ENCODE results near the gene HEXIM1. TPM values are rescaled to one million over a fixed set of nuclear protein-coding genes. Genes with fewer than 3 reads are reported as not detected.

Gene HEXIM1
- total RNA-seq, 1 donor from 2014 or later: 20.0 TPM

GRCh38 chr17:45139533-45139920 lies 8.7 kb upstream of the HEXIM1 start:
- no peak for DNase-seq (ENCODE audit: low read depth)
- TF ChIP-seq CTCF (IDR thresholded peaks at IDR 0.05; ENCODE audit: insufficient read depth, low read length, poor library complexity, severe bottlenecking): no peak
- no peaks in the 10 kb centered on the region for H3K27me3 ChIP-seq (ENCODE audit: control insufficient read depth, insufficient read depth, low read length)
- H3K4me3 ChIP-seq (ENCODE audit: low read depth, low read length): no peak overlapping the region
- H3K36me3 ChIP-seq (ENCODE audit: control insufficient read depth, insufficient read depth, low read length): no peaks in the 10 kb centered on the region

GRCh38 chr17:45143094-45143670 lies 5.1 kb upstream of the HEXIM1 start:
- no peaks in the 10 kb centered on the region for H3K36me3 ChIP-seq (ENCODE audit: control insufficient read depth, insufficient read depth, low read length)
- DNase-seq (ENCODE audit: low read depth): no peak
- no peak for TF ChIP-seq CTCF (IDR thresholded peaks at IDR 0.05; ENCODE audit: insufficient read depth, low read length, poor library complexity, severe bottlenecking)
- H3K27me3 ChIP-seq (ENCODE audit: control insufficient read depth, insufficient read depth, low read length): no peaks in the 10 kb centered on the region
- H3K4me3 ChIP-seq (ENCODE audit: low read depth, low read length): no peak overlapping the region

- Histone ChIP-seq H3K4me3 (ENCODE audit: low read depth, low read length) (no peak overlapping the region), H3K36me3 (ENCODE audit: control insufficient read depth, insufficient read depth, low read length) (no peaks in the 10 kb centered on the region), H3K27me3 (ENCODE audit: control insufficient read depth, insufficient read depth, low read length) (no peaks in the 10 kb centered on the region)
- no peak for TF ChIP-seq CTCF (IDR thresholded peaks at IDR 0.05; ENCODE audit: insufficient read depth, low read length, poor library complexity, severe bottlenecking)
- DNase-seq (ENCODE audit: low read depth): no peak
Measured at GRCh38 chr17:45143767-45144198, 4.5 kb upstream of the HEXIM1 start.

- Histone ChIP-seq H3K36me3 (ENCODE audit: control insufficient read depth, insufficient read depth, low read length) (no peaks in the 10 kb centered on the region), H3K27me3 (ENCODE audit: control insufficient read depth, insufficient read depth, low read length) (no peaks in the 10 kb centered on the region), H3K4me3 (ENCODE audit: low read depth, low read length) (no peak overlapping the region)
- DNase-seq (ENCODE audit: low read depth): no peak
- TF ChIP-seq CTCF (IDR thresholded peaks at IDR 0.05; ENCODE audit: insufficient read depth, low read length, poor library complexity, severe bottlenecking): no peak
Measured at GRCh38 chr17:45144199-45145034, 3.9 kb upstream of the HEXIM1 start.

GRCh38 chr17:45145035-45145389 lies 3.3 kb upstream of the HEXIM1 start:
- no peak for TF ChIP-seq CTCF (IDR thresholded peaks at IDR 0.05; ENCODE audit: insufficient read depth, low read length, poor library complexity, severe bottlenecking)
- Histone ChIP-seq H3K4me3 (ENCODE audit: low read depth, low read length) (no peak overlapping the region), H3K36me3 (ENCODE audit: control insufficient read depth, insufficient read depth, low read length) (no peaks in the 10 kb centered on the region), H3K27me3 (ENCODE audit: control insufficient read depth, insufficient read depth, low read length) (no peaks in the 10 kb centered on the region)
- DNase-seq (ENCODE audit: low read depth): no peak
